Cerebellar cortex (tissue), 1 donor: ENCODE results near the gene STH.
"Not testable (repeated sequence)": the region's sequence is repeated elsewhere in the genome, so short reads cannot be mapped to it uniquely, and the experiment has no call there.

ENCODE experiments used
- DNase-seq: peaks from one replicate; pipeline ENCODE4 v3.0.0-alpha.2; 2015; ENCODE audit warnings: low spot score

Gene STH

DNA sequence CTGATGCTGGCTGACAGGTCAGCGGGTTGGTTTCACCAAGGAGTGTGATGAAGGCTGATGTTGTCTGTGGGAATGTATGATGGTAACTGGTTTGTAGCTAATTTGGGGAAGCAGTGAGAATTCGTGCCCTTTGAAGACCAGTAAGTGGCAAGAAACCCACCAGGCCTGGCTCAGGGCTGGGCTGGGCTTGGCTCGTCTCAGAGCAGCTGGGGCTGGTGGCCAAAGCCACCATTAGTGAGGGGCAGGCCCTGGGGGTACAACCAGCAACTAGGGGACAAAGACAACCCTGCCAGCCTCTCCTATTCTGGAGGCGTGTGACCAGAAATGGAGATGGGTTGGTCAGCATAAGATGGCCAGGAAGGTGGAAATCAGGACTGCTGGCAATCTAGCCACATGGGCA lies 13.0 kb upstream of the STH start:
- no peak for DNase-seq

DNA sequence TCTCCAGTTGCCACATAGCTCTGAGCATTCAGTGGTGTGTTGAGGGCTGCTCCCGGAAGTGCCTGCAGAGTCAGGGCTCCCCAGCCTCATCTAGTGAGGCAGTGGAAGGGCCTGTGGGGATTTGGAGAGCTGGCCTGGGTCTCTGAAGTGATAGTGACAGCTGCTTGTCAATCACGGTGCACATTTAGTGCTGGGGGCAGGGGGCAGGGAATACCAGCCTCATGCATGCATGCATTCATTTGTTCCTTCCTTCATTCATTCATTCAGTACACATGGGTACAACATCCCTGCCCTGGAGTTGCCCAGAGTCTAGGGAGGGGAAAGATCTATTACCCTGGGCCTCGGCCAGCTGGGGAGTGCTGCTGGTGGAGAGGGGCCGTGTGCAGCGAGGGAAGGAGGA lies 11.3 kb upstream of the STH start:
- no peak for DNase-seq

DNA sequence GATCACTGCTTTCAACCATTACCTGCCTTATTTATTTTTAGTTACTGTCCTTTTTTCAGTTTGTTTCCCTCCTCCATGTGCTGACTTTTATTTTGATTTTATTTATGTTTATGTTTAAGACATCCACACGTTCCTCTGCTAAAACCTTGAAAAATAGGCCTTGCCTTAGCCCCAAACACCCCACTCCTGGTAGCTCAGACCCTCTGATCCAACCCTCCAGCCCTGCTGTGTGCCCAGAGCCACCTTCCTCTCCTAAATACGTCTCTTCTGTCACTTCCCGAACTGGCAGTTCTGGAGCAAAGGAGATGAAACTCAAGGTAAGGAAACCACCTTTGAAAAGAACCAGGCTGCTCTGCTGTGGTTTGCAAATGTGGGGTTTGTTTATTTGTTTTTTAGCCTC lies 9.3 kb upstream of the STH start:
- no peak for DNase-seq

DNA sequence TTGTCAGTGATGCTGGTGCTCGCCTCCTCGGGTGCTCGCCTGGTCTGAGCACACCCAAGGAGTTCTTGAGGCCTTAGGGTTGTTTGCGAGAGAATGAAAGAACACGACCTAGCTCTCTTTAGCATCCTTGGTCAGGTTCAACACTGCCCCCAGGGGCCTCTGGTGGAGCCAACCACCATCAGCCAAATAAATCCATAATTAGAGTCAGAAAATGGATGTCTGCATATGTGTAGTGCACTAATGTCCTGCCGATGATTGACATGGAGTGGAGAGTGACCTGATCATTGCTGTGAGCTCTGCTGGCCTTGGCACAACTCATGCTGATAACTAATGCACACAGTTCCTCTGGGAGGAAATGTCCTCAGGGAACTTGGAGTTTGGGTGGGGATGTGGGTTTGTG lies 8.2 kb upstream of the STH start:
- DNase-seq = no peak

DNA sequence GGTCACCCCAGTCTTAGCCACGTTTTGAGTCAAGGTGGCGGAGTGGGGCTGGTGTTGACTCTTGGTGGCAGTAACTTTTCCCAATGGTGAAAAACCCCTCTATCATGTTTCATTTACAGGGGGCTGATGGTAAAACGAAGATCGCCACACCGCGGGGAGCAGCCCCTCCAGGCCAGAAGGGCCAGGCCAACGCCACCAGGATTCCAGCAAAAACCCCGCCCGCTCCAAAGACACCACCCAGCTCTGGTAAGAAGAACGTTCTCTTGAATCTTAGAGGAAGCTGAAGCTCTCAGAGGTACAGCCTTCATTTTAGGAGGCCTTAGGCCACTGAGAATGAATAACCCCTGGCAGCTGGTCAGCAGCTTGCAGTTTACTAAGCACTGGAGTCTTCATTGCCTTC lies 7.7 kb upstream of the STH start:
- no peak for DNase-seq

DNA sequence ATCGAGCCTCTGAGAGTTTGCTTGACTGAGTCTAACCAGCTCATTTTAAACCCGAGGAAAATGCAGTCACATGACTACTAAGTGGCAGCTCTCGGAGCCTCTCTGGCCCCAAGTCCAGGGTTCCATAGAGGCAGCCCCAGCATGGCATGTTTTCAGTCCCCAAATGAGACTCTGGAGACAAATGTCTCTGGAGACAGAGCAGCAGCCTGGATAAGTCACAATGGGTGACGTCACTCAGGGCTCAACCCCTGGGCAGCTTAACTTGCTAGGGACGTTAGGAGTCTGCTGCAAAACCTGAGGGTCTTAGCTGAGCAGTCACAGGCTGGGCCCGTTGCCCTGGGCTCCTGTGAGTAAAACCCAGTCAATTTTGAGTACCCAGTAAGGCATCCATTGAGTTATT lies 6.9 kb upstream of the STH start:
- DNase-seq = no peak

GRCh38 chr17:45992904-45993303 lies 6.1 kb upstream of the STH start:
- DNase-seq = no peak

- no peak for DNase-seq
Measured at GRCh38 chr17:45993962-45994627, 5.0 kb upstream of the STH start.

DNA sequence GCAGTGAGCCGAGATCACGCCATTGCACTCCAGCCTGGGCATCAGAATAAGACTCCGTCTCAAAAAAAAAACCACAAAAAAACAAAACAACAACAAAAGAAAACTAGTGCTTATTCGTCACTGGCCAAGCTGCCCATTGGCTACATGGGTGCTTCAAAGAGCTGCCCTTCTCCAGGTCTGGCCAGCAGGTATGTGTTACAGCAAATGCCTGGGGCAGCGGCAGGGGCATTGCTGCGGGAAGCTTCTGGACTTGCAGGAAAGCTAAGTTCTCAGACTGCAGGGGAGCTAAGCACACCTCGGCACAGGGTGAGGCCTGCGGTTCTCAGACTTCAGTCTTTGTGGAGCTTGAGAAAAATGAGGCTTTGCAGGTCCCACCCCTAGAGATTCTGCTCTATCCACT lies 4.1 kb upstream of the STH start:
- DNase-seq = no peak

GRCh38 chr17:45995627-45996270 lies 3.3 kb upstream of the STH start:
- DNase-seq = no peak

- DNase-seq = no peak
Measured at GRCh38 chr17:45996282-45996937, 2.6 kb upstream of the STH start.

- no peak for DNase-seq
Measured at GRCh38 chr17:45997166-45997565, 1.9 kb upstream of the STH start.

DNA sequence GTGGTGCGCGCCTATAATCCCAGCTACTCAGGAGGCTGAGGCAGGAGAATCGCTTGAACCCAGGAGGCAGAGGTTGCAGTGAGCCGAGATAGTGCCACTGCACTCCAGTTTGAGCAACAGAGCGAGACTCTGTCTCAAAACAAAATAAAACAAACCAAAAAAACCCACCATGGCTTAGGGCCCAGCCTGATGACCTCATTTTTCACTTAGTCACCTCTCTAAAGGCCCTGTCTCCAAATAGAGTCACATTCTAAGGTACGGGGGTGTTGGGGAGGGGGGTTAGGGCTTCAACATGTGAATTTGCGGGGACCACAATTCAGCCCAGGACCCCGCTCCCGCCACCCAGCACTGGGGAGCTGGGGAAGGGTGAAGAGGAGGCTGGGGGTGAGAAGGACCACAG lies 1.4 kb upstream of the STH start:
- DNase-seq = no peak

- DNase-seq = no peak
Measured at GRCh38 chr17:45999900-46000290, 845 bp downstream of the STH start.

GRCh38 chr17:46000292-46000691 lies 1.2 kb downstream of the STH start:
- DNase-seq = no peak

DNA sequence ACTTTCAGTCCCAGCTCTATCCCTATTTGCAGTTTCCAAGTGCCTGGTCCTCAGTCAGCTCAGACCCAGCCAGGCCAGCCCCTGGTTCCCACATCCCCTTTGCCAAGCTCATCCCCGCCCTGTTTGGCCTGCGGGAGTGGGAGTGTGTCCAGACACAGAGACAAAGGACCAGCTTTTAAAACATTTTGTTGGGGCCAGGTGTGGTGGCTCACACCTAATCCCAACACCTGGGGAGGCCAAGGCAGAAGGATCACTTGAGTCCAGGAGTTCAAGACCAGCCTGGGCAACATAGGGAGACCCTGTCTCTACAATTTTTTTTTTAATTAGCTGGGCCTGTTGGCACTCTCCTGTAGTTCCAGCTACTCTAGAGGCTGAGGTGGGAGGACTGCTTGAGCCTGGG lies 1.7 kb downstream of the STH start:
- DNase-seq = no peak

DNA sequence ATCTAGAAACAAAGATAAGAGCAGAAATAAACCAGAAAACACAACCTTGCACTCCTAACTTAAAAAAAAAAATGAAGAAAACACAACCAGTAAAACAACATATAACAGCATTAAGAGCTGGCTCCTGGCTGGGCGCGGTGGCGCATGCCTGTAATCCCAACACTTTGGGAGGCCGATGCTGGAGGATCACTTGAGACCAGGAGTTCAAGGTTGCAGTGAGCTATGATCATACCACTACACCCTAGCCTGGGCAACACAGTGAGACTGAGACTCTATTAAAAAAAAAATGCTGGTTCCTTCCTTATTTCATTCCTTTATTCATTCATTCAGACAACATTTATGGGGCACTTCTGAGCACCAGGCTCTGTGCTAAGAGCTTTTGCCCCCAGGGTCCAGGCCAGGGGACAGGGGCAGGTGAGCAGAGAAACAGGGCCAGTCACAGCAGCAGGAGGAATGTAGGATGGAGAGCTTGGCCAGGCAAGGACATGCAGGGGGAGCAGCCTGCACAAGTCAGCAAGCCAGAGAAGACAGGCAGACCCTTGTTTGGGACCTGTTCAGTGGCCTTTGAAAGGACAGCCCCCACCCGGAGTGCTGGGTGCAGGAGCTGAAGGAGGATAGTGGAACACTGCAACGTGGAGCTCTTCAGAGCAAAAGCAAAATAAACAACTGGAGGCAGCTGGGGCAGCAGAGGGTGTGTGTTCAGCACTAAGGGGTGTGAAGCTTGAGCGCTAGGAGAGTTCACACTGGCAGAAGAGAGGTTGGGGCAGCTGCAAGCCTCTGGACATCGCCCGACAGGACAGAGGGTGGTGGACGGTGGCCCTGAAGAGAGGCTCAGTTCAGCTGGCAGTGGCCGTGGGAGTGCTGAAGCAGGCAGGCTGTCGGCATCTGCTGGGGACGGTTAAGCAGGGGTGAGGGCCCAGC lies 2.6 kb downstream of the STH start:
- no peak for DNase-seq

DNA sequence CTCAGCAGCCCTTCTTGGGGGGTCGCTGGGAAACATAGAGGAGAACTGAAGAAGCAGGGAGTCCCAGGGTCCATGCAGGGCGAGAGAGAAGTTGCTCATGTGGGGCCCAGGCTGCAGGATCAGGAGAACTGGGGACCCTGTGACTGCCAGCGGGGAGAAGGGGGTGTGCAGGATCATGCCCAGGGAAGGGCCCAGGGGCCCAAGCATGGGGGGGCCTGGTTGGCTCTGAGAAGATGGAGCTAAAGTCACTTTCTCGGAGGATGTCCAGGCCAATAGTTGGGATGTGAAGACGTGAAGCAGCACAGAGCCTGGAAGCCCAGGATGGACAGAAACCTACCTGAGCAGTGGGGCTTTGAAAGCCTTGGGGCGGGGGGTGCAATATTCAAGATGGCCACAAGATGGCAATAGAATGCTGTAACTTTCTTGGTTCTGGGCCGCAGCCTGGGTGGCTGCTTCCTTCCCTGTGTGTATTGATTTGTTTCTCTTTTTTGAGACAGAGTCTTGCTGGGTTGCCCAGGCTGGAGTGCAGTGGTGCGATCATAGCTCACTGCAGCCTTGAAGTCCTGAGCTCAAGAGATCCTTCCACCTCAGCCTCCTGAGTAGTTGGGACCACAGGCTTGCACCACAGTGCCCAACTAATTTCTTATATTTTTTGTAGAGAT lies 3.4 kb downstream of the STH start:
- peak; percentile 89 for DNase-seq

- no peak for DNase-seq
Measured at GRCh38 chr17:46002973-46003316, 3.9 kb downstream of the STH start.

- DNase-seq = peak; percentile 63
Measured at GRCh38 chr17:46003907-46004748, 5.1 kb downstream of the STH start.

DNA sequence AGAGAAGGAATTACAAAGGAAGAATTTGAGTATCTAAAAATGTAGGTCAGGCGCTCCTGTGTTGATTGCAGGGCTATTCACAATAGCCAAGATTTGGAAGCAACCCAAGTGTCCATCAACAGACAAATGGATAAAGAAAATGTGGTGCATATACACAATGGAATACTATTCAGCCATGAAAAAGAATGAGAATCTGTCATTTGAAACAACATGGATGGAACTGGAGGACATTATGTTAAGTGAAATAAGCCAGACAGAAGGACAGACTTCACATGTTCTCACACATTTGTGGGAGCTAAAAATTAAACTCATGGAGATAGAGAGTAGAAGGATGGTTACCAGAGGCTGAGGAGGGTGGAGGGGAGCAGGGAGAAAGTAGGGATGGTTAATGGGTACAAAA lies 7.0 kb downstream of the STH start:
- DNase-seq = not testable (repeated sequence)
